HG02885 (cell line): Measurements from ENCODE around the gene AFF1.
"Not testable (repeated sequence)": the region's sequence is repeated elsewhere in the genome, so short reads cannot be mapped to it uniquely, and the experiment has no call there.

Source experiments
- ATAC-seq: cut with Tn5 transposase; IDR thresholded peaks from one replicate; pipeline ENCODE4 v1.9.1; 2021; ENCODE audit warnings: mild to moderate bottlenecking; ENCODE audit not compliant: unreplicated experiment, poor library complexity

Gene AFF1

DNA sequence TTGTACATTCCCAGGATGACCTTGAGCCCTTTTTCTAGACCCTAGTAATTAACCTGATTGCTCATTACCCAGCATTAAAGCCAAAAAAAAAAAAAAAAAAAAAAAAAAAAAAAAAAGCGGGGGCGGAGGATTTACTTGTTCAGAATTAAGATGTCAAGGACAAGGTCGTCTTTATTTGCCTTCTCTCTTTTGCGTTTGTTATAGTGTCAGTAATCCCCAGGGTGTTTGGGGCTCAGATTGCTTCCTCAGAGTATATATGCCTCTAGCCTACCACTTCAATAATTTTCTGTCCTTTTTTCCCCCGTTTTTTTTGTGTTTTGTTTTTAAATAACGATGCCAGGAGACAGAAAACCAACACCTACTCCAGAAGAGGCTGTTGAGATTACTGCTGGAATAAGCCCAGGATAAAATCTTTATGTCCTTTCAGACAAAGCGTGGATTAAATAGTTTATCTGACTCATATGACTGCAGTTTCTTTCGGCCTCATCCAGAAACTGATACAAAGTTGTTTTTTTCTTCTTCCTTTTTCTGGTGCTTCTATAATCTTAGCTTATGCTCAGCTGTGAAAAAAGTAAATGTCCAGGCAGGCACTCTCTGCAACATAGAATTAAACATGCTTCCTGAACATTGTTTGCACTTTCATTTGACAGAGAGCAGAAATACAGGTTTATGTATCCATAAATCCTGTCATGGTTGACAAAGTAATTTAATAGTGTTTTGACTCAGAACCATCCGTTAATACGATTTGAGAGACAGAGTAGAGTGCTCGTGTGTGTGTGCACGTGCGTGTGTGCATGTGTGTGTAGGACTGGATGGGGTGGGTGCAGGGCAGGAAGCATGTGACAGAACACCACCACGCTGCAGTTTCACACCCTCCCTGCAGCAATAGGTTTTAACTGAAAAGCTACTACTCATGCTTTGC is 138.6 kb downstream of the AFF1 start:
- ATAC-seq: peak; percentile 95

- no peak for ATAC-seq
Observed at GRCh38 chr4:87074121-87074488, 139.3 kb downstream of the AFF1 start.

- ATAC-seq: no peak
Observed at GRCh38 chr4:87075876-87076275, 141.1 kb downstream of the AFF1 start.

- no peak for ATAC-seq
Observed at GRCh38 chr4:87076690-87077358, 142.0 kb downstream of the AFF1 start.

GRCh38 chr4:87077914-87078585 is 143.2 kb downstream of the AFF1 start:
- no peak for ATAC-seq

GRCh38 chr4:87078987-87079486 is 144.2 kb downstream of the AFF1 start:
- ATAC-seq: no peak

GRCh38 chr4:87079967-87080366 is 145.2 kb downstream of the AFF1 start:
- no peak for ATAC-seq

DNA sequence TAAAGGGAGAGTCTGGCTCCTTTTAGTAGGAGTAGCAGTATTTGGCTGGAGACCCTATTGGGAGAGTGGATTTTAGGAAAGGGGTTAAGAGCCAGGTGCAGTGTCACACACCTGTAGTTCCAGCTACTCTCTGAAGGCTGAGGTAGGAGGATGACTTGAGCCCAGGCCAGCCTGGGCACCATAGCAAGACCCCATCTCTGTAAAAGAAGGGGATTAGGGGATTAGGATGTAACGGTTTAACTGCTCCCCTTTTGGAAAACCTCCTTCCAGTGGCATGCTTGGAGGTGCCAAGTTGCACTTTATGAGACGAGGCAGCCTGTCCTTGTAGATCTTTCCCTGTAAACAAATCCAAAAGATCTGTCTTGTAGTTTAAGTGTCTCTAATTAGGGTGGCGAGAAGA is 145.7 kb downstream of the AFF1 start:
- no peak for ATAC-seq

DNA sequence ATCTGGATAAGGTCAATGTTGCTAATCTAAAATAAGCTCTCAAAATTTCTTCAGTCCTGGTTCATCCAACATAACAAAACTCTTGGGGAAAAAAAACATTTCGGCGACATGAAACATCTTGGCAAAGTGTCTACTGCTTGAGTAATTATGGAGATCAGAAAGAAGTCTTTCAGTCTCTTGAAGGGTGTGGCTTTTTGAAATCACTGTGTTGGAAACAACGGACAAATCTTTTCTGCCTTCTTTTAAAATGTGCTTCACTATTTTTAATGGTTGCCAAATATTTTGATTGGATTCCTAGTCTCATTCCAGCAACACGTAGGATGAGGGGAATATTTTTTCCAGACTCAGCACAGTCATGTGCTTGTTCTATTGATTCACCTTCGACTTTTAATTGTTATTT is 147.0 kb downstream of the AFF1 start:
- ATAC-seq: no peak

- not testable (repeated sequence) for ATAC-seq
Observed at GRCh38 chr4:87085732-87086131, 150.9 kb downstream of the AFF1 start.

DNA sequence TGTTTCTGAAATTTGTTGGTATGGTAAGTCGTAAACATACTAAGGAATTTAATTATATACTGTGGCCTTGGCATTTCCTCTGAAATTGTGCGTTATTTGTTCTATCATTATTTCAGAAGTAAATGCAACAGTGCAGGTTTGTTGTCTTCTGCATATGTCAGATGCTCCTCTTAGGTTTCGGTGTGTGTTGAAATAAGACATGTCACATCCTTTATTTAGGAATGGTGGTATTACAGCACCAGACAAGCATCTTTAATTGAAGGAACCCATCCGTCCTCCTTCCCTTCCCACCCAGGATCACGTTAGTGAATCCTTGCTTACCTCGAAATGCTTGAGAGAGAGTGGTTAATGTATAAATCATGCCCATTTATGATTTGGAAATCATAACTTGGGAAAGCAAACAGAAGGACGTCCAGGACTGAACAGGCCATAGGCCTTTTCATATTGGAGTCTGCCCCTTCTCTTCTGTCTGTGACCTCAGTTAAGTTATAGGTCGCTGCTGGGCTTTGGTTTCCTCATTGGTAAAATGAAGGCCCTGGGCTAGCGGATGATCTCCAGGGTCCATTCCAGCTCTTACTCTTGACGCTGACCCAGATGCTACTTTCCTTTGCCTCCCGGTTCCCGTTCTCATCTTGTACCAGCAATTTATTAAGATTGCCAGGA is 151.5 kb downstream of the AFF1 start:
- no peak for ATAC-seq

GRCh38 chr4:87087015-87087414 is 152.2 kb downstream of the AFF1 start:
- no peak for ATAC-seq

DNA sequence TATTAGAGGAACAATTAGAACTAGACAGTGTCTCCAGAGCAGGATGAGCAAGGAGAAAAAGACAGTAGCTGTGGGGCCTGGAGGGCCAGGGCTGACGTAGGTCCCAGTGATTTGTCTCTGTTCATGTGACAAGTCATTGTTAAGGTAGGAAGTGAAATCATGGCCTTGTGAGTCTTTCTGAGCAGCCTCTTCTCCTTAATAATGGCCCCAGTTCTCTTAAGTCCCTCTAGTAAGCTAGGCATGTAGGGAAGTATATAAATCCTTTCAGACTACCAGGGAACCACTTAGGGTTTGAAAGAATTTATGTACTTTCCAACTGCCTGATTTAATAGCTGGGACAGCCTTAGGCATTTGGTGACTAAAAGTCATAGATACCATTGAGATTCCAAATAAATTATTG is 152.6 kb downstream of the AFF1 start:
- no peak for ATAC-seq

GRCh38 chr4:87088186-87088585 is 153.4 kb downstream of the AFF1 start:
- no peak for ATAC-seq

GRCh38 chr4:87089368-87089767 is 154.6 kb downstream of the AFF1 start:
- no peak for ATAC-seq

DNA sequence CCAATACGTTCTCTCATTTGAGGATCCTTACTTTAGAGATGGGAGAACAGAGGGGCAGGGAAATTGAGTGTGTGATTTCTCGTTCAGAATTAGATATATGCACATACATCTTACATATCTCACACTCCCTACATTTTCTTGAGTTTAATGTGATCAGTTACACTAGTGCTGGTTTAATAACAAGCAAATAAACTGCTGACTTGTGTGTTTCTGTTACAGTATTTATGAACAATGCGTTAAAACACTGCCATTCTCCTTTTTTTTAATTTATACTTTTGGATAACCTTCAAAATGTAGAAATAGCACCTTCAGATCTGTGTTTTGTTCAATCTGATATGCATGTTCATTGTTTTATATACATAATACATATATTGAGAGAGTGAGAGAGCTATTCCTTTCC is 155.5 kb downstream of the AFF1 start:
- ATAC-seq: no peak

GRCh38 chr4:87092389-87093141 is 157.8 kb downstream of the AFF1 start:
- ATAC-seq: peak; percentile 70

DNA sequence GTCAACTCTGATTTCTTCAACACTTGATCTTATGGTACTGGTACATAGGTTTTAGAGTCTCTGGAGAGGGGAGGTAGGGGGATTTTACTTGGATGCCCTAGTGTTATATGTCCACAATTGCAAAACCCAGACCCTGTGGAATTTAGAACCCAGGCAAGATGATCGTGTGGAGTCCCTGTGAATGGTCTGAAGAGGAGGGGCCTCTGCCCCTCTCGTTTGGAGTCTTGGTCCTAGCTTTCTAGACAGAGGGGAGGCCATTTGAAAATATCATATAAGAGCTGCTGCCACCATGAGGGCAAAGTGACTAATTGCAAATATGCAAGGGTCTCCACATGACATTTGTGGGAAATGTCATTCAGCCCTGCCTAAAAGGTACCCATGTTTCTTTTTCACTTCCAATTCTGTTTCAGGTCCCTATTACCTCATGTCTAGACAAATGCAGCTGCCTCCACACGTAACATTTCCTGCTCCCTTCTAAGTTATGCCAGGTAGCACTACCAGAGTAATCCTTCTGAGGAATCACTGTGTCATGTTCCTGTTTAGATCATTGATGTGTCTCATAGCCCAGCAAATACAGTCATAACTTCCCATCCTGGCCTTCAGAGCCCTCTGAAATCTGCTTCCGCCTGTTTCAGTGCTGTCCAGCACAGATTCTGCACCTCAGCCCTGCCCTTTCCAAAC is 158.8 kb downstream of the AFF1 start:
- peak; percentile 84 for ATAC-seq

DNA sequence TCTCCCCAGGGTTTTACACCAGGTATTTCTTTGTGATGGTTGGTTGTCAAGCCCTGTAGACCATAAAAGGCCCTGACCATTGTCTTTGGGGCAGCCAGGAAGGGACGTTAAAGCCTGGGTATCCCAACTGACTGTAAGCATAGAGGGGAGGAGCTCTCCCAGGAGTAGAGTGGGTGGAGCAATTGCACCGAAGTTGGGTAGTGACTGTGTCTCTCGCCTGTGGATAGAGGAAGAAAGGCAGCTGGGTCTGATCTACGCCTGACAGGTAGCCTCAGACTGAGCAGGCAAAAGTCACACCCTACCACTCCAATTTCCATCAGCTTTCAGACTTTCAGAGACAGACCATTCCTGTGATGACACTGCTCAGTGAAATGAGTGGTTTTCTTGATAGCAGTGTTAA is 162.3 kb downstream of the AFF1 start:
- ATAC-seq: no peak
